ENCODE measurements around the gene NDRG4.

GRCh38 chr16:58478427-58478826, 21.5 kb upstream of the NDRG4 start:
- TF ChIP-seq SRSF1 (optimal IDR thresholded peaks at IDR 0.05; ENCODE audit: low read depth, low read length) (no peak), RAD21 (CRISPR knock-in tag; IDR thresholded peaks at IDR 0.05) (no peak)
